Dedifferentiated amniotic fluid mesenchymal stem cell (primary cell): ENCODE measurements around the gene FBH1.
"Not testable (repeated sequence)": the region's sequence is repeated elsewhere in the genome, so short reads cannot be mapped to it uniquely, and the experiment has no call there.

ENCODE experiments used
- DNase-seq: peaks from one replicate; pipeline ENCODE4 v3.0.0-alpha.2; 2016; ENCODE audit errors: extremely low spot score

FBH1 gene

DNA sequence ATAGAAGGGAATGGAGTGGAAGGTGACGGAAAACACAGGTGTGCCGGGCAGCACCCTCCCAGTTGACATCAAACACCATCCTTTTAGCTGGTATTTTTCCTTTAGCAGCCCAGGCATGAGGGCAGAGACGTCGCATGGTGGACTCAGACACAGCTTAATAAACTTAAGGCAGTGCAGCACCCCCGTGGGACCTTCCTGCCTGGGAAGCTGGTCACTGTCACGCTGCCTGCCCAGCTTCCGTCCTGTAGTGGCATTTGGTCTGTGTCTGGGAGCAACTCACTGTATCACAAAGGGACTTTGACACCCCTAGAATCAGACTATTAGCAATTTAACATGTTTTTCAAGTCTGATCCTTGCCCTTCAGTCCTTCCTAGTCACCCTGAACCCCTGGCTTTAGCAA, 51.5 kb downstream of the FBH1 start:
- no peak for DNase-seq

GRCh38 chr10:5942001-5942400, 52.0 kb downstream of the FBH1 start:
- no peak for DNase-seq

DNA sequence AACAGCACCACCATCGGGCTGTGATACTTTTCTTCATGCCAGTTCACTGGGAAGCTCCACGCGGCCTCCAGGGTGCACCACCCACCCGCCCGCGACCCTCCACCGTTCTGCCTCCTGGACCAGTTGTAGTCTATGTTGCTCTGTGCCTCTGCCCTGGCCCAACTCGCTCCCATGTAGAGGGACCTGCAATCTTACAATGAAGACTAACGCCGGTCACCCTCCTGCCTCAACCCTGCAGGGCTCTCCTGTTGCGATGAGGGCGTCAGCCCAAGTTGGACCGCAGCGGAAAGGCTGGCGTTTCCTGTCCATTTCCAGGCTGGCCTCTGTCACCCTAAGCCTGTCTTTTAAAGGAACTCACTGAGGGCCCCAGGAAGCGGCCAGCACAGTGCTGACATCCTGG, 52.4 kb downstream of the FBH1 start:
- DNase-seq, result no peak

- no peak for DNase-seq
Observed at GRCh38 chr10:5943536-5943935, 53.5 kb downstream of the FBH1 start.

DNA sequence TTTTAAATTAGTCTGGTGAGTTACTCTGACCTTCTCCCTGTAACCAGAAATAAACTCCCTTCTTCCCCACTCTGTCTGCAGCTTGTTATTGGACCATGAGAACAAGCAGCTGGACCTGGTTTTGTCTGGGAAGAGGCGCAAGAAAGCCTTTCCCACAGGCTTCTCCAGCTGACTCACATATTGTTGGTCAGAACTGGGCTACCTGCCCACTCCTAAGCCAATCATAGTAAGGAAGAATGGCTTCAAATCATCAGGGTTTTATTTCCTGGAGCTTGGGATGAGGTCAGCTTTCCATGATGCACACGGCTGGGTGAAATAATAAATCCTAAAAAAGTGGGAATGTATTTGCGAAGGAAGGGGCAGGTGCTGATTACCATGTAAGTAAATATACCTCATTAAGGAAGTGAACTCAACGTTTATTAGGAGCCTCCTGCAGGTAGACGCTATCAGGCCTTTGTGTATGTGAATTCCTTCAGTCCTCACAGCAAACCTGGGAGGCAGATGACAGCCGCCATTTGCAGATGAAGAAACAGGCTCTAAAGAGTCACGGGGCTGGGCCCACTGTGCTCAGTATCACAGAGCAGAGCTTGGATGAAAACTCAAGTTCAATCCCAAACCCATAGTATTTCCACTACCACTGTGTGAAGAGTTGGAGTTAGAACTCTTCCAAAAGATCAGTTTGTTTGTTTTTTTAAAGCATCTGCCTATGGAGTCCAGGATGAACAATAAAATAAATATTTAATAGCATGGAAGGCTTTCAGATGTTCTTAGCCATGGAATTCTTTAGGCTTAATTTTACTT, 54.5 kb downstream of the FBH1 start:
- DNase-seq, result peak; percentile 99

DNA sequence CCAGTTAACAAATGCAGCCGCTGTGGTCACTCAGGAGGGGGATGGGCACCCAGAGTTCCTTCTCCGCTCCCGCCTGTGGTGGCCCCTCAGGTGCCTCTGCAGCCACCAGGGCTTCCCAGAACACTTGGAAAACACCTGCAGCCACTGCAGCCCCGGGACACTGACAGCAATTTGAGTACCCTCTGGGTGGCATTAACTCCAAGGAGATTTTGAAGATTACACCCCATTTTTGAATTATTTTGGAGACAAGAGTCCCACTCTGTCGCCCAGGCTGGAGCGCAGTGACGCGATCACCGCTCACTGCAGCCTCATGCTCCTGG, 55.1 kb downstream of the FBH1 start:
- no peak for DNase-seq

- DNase-seq, result peak; percentile 94
Observed at GRCh38 chr10:5945561-5946418, 55.7 kb downstream of the FBH1 start.

GRCh38 chr10:5946419-5946775, 56.4 kb downstream of the FBH1 start:
- not testable (repeated sequence) for DNase-seq

DNA sequence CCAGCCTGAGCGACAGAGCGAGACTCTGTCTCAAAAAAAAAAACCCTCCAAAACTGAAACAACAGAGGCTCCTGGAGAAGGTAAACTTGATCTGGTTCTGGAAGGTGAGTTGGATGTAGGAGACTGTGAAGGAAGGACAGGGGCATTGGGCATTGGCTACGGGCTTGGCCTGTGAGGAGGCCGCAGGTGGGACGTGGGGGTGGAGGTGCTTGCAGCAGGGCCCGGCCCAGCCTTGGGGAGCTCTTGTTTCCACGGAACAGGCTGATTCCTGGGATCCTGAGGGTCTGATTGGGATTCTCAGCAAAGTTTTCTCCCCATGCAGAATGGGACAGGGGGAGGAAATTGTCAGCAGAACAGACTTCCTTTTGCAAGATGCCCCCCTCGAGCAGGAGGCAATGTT, 56.7 kb downstream of the FBH1 start:
- DNase-seq, result no peak

DNA sequence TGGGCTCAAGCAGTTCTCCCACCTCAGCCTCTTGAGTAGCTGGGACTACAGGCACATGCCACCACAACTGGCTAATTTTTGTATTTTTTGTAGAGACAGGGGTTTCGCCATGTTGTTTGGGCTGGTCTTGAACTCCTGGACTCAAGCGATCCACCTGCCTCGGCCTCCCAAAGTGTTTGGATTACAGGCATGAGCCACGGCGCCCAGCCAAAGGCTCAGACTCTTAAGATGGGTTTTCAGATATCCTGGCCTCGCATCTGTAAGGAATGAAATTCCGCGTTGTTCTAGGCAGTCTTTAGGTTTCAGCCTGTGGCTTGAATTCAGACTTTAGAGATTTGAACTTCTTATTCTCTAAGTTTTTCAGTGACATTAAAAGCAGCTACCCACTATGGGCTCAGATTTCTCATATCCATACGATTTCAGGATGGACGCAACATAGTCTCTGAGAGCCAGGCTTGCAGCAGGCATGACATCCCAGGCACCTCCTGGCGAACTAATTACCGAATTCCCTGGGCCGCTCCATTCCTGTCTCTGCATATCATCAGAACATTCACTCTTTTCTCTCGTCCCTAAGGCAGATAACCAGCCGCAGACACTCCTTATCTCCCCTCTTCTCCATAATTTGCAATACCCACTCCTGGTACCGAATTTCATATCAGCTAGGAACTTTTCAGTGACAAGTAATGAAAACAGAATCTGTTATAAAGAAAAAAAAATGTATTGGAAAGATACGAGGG, 57.6 kb downstream of the FBH1 start:
- DNase-seq, result no peak

DNA sequence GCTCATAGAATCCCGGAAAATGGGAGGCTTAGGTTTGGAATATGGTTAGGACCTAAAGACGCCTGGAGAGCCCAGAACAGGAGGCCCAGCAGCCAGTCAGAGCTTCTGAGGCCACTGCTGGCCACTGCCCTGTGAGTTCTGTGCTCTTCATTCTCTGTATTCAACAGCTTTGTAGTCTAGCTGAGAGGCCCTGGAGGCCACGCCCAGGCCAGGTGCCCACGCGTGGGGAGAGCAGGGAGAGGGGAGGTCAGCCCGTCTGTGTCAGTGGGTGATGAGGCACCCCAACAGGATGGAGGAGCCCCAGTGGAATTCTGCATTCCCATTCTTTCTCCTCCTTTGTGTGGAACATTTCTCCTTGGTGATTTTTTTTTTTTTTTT, 58.2 kb downstream of the FBH1 start:
- no peak for DNase-seq

- DNase-seq, result no peak
Observed at GRCh38 chr10:5949009-5949759, 59.1 kb downstream of the FBH1 start.

- DNase-seq, result no peak
Observed at GRCh38 chr10:5951167-5951711, 61.2 kb downstream of the FBH1 start.

- no peak for DNase-seq
Observed at GRCh38 chr10:5951721-5952407, 61.8 kb downstream of the FBH1 start.

DNA sequence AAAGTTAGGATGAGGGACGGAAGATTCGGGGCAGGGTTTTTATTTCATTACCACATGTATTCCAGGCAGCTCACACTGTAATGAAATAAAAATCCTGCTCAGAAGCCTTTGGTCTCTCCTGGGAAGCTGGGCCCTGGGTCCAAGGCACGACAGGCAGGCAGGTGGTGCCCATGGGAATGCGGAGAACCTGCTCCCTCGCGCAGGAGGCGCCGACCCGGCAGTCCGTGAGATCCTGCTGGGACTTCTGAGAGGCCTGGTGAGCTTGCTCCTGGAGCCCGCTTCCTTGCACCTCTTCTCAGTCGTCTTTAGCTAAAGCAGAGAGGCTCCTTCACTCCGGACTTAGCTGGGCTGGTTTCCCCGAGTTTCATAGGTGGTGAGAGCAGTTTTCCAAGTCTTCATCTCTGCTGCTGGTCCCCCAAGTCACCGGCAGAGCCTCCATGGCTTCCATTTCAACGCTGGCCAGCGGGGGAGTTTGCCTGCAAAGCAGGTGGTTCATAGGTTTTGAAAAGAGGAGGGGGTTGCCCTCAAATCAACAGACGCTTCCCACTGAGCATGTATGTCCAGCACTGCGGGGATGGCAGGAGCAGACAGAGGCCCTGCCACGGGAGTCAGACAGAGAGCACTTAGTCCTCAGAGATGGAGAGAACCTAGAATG, 62.8 kb downstream of the FBH1 start:
- no peak for DNase-seq

DNA sequence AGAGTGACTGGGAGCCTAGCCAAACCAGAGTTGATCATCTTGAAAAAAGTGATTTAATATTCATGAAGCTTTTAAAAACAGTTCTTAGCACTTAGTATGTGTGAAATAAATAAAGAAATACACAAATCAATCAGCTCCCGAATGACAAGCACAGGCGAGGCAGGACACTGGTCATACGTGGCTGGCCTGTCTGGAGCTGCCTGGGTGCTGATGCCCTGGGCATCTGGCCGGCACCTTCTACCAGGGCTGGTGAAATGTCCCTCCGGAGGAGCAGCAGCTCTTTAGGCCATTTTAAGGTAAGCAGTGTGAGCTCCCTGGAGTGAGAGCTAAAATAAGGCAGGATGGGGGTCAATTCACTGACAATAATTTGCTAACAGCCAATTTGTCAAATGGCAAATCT, 63.6 kb downstream of the FBH1 start:
- no peak for DNase-seq

- no peak for DNase-seq
Observed at GRCh38 chr10:5956146-5956936, 66.3 kb downstream of the FBH1 start.

- DNase-seq, result peak; percentile 46
Observed at GRCh38 chr10:5958077-5958476, 68.0 kb downstream of the FBH1 start.

DNA sequence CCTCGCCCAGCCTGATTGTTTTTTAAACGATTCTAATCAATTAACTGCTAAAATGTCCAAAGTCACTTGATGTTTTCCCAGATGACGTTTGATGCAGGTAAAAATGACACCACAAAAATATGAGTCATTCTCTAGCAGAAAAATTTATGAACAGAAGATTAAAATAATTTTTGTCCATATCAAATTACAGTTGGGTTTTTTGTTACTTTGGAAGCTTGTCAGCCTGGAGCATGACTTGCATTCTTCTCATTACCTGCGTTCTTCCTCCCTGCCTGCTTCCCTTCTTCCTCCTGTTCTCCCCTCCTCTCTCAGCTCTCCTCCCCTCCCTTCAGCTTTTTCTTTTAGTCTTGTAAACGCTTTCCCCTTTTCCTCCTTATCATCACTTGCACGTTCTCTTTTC, 68.6 kb downstream of the FBH1 start:
- no peak for DNase-seq

DNA sequence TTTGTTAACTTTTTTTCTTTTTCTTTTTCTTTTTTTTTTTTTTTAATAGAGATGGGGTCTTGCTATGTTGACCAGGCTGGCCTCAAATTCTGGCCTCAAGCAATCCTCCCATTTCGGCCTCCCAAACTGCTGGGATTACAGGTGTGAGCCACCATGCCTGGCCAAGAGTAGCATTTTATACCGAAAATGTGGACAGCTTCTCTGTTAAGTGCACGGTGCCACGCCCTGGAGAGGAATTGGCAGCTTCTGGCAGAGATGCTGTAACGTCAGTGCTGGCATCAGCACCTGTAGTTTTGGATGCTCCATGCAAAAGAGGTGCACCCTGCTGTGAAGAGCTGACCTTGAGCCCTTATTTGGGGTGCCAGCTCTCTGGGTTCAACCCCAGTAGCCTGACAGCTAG, 69.1 kb downstream of the FBH1 start:
- DNase-seq, result no peak
